ENCODE data around the gene POU2F2.
A peak's percentile ranks its signal among the peaks of the same experiment; 100 is the strongest.

POU2F2 gene

DNA sequence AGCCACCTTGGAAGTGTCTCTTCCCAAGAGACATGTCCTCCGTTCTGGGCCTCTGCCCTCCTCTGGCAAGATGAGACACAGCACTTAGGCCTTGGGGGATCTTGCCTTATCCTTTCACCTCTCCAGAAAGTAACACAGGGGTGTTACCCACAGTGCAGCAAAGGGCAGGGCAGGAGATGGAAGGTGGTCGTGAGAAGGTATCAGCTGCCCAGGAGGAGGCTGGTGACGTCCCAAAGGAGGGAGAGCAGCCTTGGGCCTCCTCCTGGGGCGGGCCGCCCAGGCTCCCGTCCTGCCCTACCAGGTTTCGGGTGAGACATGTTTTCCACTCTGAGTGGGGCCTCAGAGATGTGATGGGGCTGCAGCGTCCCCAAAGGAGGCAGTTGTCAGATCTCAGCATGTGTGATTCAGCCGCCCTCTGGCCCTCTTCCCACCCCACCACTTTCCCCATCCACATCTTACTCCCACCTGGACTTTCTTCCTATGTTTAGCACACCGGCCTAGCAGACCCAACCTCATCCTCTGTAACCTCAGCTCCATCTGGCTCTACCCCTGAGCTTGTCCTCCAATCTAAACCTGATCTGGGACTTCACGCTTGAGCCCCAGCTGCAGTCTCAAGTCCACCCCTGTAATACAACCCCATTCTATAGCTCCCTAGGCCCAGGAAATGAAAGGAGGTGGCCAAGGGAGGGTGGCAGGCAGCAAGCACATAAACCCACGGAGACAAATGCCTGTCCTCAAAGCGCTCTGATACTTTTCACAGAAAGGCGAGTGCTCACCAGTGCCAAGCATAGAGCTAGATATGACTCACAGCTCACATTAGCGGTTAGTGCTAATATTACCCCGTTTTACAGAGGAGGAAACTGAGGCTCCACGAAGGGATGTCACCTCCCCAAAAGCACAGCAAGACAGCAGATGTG, 9.3 kb downstream of the POU2F2 start:
- Histone ChIP-seq H3K4me3 (ENCODE audit: extremely low read depth, insufficient read depth, low read length, poor library complexity, severe bottlenecking) (no peak overlapping the region), H3K36me3 (ENCODE audit: control insufficient read depth, insufficient read depth, low read length) (no peaks in the 10 kb centered on the region), H3K27ac (ENCODE audit: low read depth, low read length, severe bottlenecking) (no peak overlapping the region), H3K4me1 (ENCODE audit: control insufficient read depth, insufficient read depth, low read length, poor library complexity, severe bottlenecking) (peaks cover 28% of the 10 kb centered on the region), H3K9me3 (ENCODE audit: control insufficient read depth, low read length) (peaks cover 6% of the 10 kb centered on the region)
- WGBS, 2 experiments (ENCODE audit: insufficient coverage in 2 of 2) = 87 to 91% methylated on average over 13 to 14 of the region's 17 CpGs

DNA sequence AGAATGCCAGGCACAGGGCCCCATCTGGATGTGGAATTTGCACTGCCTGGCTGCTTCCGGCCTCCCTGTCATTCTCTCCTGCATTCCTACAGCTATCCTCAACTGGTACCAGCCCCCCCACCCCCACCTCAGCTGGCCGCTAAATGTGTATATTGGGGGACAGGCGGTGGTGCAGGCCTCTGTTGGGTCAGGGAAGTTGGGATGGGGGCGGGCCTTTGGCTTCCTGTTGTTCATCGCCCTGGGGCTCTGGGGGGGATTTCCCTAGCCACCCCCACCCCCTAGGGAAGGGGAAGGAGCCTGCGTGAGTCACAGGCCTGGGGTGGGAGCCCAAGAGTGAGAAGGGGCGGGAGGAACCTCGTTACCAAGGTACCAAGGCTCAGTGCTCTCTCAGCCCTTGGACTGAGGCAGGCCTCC, 10.6 kb downstream of the POU2F2 start:
- Histone ChIP-seq H3K9me3 (ENCODE audit: control insufficient read depth, low read length) (peaks cover 6% of the 10 kb centered on the region), H3K4me3 (ENCODE audit: extremely low read depth, insufficient read depth, low read length, poor library complexity, severe bottlenecking) (no peak overlapping the region), H3K4me1 (ENCODE audit: control insufficient read depth, insufficient read depth, low read length, poor library complexity, severe bottlenecking) (peaks cover 28% of the 10 kb centered on the region), H3K36me3 (ENCODE audit: control insufficient read depth, insufficient read depth, low read length) (peaks cover 6% of the 10 kb centered on the region), H3K27ac (ENCODE audit: low read depth, low read length, severe bottlenecking) (no peak overlapping the region)
- WGBS, 2 experiments (ENCODE audit: insufficient coverage in 2 of 2) = 40% methylated on average over 2 of the region's 8 CpGs; no CpG with 5 or more reads in 1 of the 2 experiments

DNA sequence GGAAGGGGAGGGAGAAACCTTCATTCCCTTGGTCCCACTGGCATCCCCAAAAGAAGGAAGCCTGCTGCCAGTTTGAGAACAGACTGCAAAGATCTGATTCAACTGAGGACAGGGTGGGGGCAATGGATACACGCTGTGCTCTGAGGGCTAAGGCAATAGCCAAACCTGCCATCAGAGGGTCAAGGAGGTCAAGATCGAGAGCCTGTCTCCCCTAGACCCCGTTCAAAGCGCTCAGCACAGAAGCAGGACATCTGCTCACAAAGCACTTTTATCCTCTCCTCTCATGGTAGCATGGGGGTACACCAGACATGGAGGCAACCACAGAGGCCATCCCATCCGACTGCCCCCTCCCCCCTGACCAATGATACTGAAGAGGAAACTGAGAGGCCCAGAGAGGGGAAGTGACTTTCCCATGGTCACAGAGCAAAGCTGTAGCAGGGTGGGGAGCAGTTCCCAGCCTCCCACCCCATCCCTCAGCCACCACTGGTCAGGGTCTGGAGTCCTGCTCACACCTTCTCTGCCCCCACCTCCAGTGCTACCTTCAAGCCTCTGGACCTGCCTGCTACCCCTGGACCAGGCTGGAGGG, 11.1 kb downstream of the POU2F2 start:
- Histone ChIP-seq H3K36me3 (ENCODE audit: control insufficient read depth, insufficient read depth, low read length) (peaks cover 11% of the 10 kb centered on the region), H3K27ac (ENCODE audit: low read depth, low read length, severe bottlenecking) (no peak overlapping the region), H3K4me1 (ENCODE audit: control insufficient read depth, insufficient read depth, low read length, poor library complexity, severe bottlenecking) (peaks cover 28% of the 10 kb centered on the region), H3K9me3 (ENCODE audit: control insufficient read depth, low read length) (peaks cover 6% of the 10 kb centered on the region), H3K4me3 (ENCODE audit: extremely low read depth, insufficient read depth, low read length, poor library complexity, severe bottlenecking) (no peak overlapping the region)
- WGBS, 2 experiments (ENCODE audit: insufficient coverage in 2 of 2) = 86 to 94% methylated on average over 3 to 4 of the region's 5 CpGs

DNA sequence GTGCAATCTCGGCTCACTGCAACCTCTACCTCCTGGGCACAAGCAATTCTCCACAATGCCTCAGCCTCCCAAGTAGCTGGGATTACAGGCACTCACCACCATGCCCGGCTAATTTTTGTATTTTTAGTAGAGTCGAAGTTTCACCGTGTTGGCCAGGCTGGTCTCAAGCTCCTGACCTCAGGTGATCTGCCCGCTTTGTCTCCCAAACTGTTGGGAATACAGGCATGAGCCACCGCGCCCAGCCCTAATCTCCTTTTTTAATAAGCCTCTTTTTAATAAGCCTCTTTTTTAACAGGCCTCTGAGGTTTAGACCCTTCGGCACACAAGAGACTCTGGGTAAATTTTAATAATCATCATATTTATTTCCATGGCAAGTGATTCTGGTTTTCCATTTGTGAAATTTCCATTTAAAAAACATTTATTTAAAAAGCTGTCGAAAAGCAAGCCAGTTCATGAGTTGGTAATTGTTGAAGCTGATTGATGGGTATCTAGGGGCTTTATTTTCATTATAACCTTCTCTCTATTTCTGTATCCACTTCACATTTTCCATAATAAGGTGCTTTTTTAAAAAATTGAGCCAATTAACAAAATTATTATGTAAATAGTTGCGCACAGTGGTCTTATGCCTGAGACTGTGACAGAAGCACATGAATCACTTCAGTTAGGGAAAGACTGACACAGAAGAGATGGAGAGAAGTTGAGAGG, 11.8 kb downstream of the POU2F2 start:
- peaks cover 27% of the 10 kb centered on the region for H3K4me1 ChIP-seq (ENCODE audit: control insufficient read depth, insufficient read depth, low read length, poor library complexity, severe bottlenecking)
- 92 to 96% methylated on average over 2 to 8 of the region's 10 CpGs for WGBS, 2 experiments (ENCODE audit: insufficient coverage in 2 of 2)
- peaks cover 11% of the 10 kb centered on the region for H3K36me3 ChIP-seq (ENCODE audit: control insufficient read depth, insufficient read depth, low read length)
- no peak overlapping the region for H3K27ac ChIP-seq (ENCODE audit: low read depth, low read length, severe bottlenecking)
- H3K9me3 ChIP-seq (ENCODE audit: control insufficient read depth, low read length) = peaks cover 6% of the 10 kb centered on the region
- no peak overlapping the region for H3K4me3 ChIP-seq (ENCODE audit: extremely low read depth, insufficient read depth, low read length, poor library complexity, severe bottlenecking)

DNA sequence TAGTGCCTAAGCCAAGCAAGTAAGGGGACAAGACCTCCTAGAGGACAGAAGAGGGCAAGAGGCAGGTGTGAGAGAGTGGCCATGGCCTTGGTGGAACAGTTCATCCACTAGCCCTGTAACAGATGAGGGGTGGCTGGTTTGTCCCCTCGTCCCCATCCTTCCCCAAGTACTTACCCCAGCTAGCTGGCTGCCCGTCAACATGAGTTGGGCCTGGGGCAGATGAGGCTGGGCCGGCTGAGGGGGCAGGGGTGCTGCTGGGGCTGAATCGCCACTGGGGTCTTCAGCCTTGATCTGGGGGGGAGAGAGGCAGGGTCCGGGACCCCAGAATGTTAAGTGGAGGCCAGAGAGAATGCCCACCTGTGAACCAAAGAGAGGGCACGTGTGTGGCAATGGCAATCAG, 15.2 kb downstream of the POU2F2 start:
- Histone ChIP-seq H3K4me1 (ENCODE audit: control insufficient read depth, insufficient read depth, low read length, poor library complexity, severe bottlenecking) (peaks cover 38% of the 10 kb centered on the region), H3K4me3 (ENCODE audit: extremely low read depth, insufficient read depth, low read length, poor library complexity, severe bottlenecking) (no peak overlapping the region), H3K36me3 (ENCODE audit: control insufficient read depth, insufficient read depth, low read length) (peaks cover 11% of the 10 kb centered on the region), H3K27ac (ENCODE audit: low read depth, low read length, severe bottlenecking) (no peak overlapping the region), H3K9me3 (ENCODE audit: control insufficient read depth, low read length) (no peaks in the 10 kb centered on the region)
- 98 to 100% methylated on average over 4 to 5 of the region's 6 CpGs for WGBS, 2 experiments (ENCODE audit: insufficient coverage in 2 of 2)

DNA sequence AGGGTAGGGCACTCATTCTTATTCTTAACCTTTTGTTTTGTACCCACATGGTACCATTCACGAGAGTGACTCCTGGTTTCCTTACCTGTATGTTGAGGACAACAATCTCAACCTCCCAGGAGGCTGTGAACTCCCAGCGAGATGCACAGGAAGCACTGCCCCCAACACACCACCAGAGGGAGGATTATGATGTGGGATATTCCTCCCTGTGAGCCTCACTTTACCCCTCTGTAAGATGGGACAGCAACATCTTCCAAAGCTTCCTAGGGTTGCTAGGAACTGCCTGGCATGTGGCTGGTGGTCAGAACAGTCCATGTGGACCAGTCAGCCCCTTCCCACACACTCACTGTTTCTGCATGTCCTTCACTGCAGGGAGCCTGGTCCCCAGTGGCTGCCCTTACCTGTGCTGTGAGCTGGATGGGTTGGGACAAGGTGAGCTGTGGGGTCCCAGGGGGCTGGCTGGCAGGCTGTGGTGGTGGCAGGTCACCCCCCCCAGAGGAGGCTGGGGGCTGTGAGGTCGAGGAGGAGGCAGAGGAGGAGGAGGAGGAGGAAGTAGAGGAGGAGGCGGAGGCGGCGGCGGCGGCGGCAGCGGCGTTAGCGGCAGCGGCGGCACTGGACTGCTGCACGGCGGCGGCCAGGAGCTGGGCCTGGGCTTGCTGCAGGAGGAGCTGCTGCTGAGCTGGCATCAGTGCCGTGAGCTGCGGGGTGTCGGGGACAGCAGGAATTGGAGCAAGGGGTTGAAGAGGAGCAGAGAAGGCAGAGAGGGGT, 15.8 kb downstream of the POU2F2 start:
- Histone ChIP-seq H3K4me3 (ENCODE audit: extremely low read depth, insufficient read depth, low read length, poor library complexity, severe bottlenecking) (no peak overlapping the region), H3K36me3 (ENCODE audit: control insufficient read depth, insufficient read depth, low read length) (peaks cover 11% of the 10 kb centered on the region), H3K4me1 (ENCODE audit: control insufficient read depth, insufficient read depth, low read length, poor library complexity, severe bottlenecking) (peaks cover 39% of the 10 kb centered on the region), H3K9me3 (ENCODE audit: control insufficient read depth, low read length) (no peaks in the 10 kb centered on the region), H3K27ac (ENCODE audit: low read depth, low read length, severe bottlenecking) (no peak overlapping the region)
- WGBS, 2 experiments (ENCODE audit: insufficient coverage in 2 of 2) = 96% methylated on average over 7 to 15 of the region's 20 CpGs

DNA sequence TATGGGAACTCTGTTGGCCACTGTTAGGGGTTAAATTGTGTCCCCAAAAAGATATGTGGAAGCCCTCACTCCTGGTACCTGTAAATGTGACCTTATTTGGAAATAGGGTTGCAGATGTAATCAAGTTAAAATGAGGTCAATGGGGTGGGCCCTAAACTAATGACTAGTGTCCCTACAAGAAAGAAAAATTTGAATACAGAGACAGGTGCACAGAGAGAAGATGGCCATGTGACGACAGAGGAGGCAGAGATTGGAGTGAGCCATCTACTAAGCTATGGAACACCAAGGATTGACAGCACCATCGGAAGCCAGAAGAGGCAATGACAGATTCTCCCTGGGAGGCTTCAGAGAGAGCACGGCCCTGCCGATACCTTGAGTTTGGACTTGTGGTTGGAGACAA, 16.5 kb downstream of the POU2F2 start:
- no peaks in the 10 kb centered on the region for H3K9me3 ChIP-seq (ENCODE audit: control insufficient read depth, low read length)
- no peak overlapping the region for H3K27ac ChIP-seq (ENCODE audit: low read depth, low read length, severe bottlenecking)
- WGBS, 2 experiments (ENCODE audit: insufficient coverage in 2 of 2) = 90 to 100% methylated on average over 4 of the region's 4 CpGs

DNA sequence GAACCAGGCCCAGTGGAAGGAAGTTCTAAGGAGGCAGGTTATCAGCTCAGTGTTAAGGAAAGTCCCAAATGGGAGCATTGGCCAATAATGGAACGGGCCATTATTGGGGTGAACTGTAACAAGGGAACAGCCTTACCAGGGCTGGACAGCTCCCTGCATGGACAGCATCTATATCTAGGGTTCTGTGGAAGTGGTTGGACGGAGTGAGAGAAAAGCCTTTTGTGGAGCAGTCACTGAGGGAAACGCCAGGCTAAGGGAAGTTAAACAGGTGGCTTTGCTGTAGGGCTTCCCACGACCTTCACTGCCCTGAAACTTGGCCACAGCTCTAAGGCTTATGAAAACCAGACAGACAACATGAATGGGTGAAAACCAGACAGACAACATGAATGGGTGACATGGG, 17.0 kb downstream of the POU2F2 start:
- 84 to 86% methylated on average over 3 to 4 of the region's 4 CpGs for WGBS, 2 experiments (ENCODE audit: insufficient coverage in 2 of 2)
- H3K36me3 ChIP-seq (ENCODE audit: control insufficient read depth, insufficient read depth, low read length) = peaks cover 11% of the 10 kb centered on the region

More for the DNA sequence above, 16.5 kb downstream of the POU2F2 start:
- no peak overlapping the region for H3K4me3 ChIP-seq (ENCODE audit: extremely low read depth, insufficient read depth, low read length, poor library complexity, severe bottlenecking)
- H3K36me3 ChIP-seq (ENCODE audit: control insufficient read depth, insufficient read depth, low read length) = peaks cover 11% of the 10 kb centered on the region
- H3K4me1 ChIP-seq (ENCODE audit: control insufficient read depth, insufficient read depth, low read length, poor library complexity, severe bottlenecking) = peaks cover 37% of the 10 kb centered on the region

DNA sequence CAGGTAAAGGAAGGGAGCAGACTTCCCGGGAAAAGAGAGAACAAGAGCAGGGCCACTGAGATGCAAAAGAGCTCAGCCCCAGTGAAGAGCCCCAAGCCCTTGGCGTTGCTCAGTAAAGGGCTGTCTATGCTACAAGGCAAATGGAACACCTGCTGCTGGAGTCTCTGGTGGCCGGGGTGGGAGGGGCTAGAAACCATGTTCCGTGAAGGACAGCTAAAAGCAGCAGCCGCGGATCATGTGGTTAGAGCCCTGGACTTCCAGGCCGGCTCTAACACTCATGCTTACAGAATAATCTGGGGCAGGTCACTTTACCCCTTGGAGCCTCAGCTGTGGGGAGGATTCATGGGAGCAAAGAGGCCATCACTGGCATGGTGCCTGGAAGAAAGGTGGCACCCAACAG, 17.8 kb downstream of the POU2F2 start:
- Histone ChIP-seq H3K27ac (ENCODE audit: low read depth, low read length, severe bottlenecking) (peak overlapping the region; percentile 93), H3K4me3 (ENCODE audit: extremely low read depth, insufficient read depth, low read length, poor library complexity, severe bottlenecking) (no peak overlapping the region)

More for the DNA sequence above, 17.0 kb downstream of the POU2F2 start:
- H3K9me3 ChIP-seq (ENCODE audit: control insufficient read depth, low read length) = no peaks in the 10 kb centered on the region
- peaks cover 35% of the 10 kb centered on the region for H3K4me1 ChIP-seq (ENCODE audit: control insufficient read depth, insufficient read depth, low read length, poor library complexity, severe bottlenecking)
- H3K4me3 ChIP-seq (ENCODE audit: extremely low read depth, insufficient read depth, low read length, poor library complexity, severe bottlenecking) = no peak overlapping the region
- H3K27ac ChIP-seq (ENCODE audit: low read depth, low read length, severe bottlenecking) = no peak overlapping the region

More for the DNA sequence above, 17.8 kb downstream of the POU2F2 start:
- peaks cover 37% of the 10 kb centered on the region for H3K4me1 ChIP-seq (ENCODE audit: control insufficient read depth, insufficient read depth, low read length, poor library complexity, severe bottlenecking)
- H3K9me3 ChIP-seq (ENCODE audit: control insufficient read depth, low read length) = no peaks in the 10 kb centered on the region
- H3K36me3 ChIP-seq (ENCODE audit: control insufficient read depth, insufficient read depth, low read length) = peaks cover 11% of the 10 kb centered on the region
- 33 to 58% methylated on average over 7 of the region's 7 CpGs for WGBS, 2 experiments (ENCODE audit: insufficient coverage in 2 of 2)
